Heart right ventricle (tissue), 16 donors: Measurements from ENCODE around the gene LDAH. TPM values are rescaled to one million over a fixed set of nuclear protein-coding genes. Genes with fewer than 3 reads are reported as not detected.

Experiments used
- ATAC-seq, 8 donors: fragments of 200-7000 bp; cut with Tn5 transposase; one replicate each; pipeline ENCODE4 v1.9.1; 2020; ENCODE audit warnings: mild to moderate bottlenecking in 8 of 8, moderate library complexity in 8 of 8, moderate number of reproducible peaks in 1 of 8
- DNase-seq, 2 donors: peaks; one replicate each; pipeline ENCODE4 v3.0.0-alpha.2; 2020
- H3K27ac ChIP-seq, 10 donors: fragments of 200-600 bp; sonication (generic) in 2 of 10; one replicate each; pipeline versions ENCODE4 v1.5.0 to v1.8.0; 2020 to 2022; ENCODE audit warnings: mild to moderate bottlenecking in 3 of 10
- H3K27me3 ChIP-seq, 7 donors: fragments of 200-600 bp; one replicate each; pipeline ENCODE4 v1.8.0; 2021 to 2022; ENCODE audit warnings: mild to moderate bottlenecking in 2 of 7
- H3K36me3 ChIP-seq, 9 donors: fragments of 200-600 bp; sonication (generic) in 1 of 9; one replicate each; pipeline versions ENCODE4 v1.5.0 to v1.8.0; 2020 to 2022; ENCODE audit warnings: mild to moderate bottlenecking in 2 of 9
- H3K4me1 ChIP-seq, 9 donors: fragments of 200-600 bp; sonication (generic) in 1 of 9; one replicate each; pipeline versions ENCODE4 v1.5.0 to v1.8.0; 2020 to 2022; ENCODE audit warnings: mild to moderate bottlenecking in 4 of 9
- H3K4me3 ChIP-seq, 10 donors: fragments of 200-600 bp; sonication (generic) in 2 of 10; one replicate each; pipeline versions ENCODE4 v1.5.0 to v1.8.0; 2020 to 2022; ENCODE audit warnings: mild to moderate bottlenecking in 7 of 10, moderate library complexity in 2 of 10
- H3K9me3 ChIP-seq, 11 donors: fragments of 200-600 bp in 10 of 11; sonication (generic) in 2 of 11; one replicate each; pipeline versions ENCODE4 v1.5.0 to v1.8.0; 2013 to 2022; ENCODE audit warnings: mild to moderate bottlenecking in 2 of 11, control low read depth in 1 of 11, moderate library complexity in 1 of 11
- WGBS, 2 donors: extraction: QIAGEN DNeasy Blood & Tissue Kit; methylation state at CpG; one replicate each; pipeline ENCODE4 v1.1.7; 2013; ENCODE audit warnings: inconsistent platforms in 1 of 2; 5-methylcytosine and 5-hydroxymethylcytosine counted together
- intact Hi-C, 10 donors: fragments of 100-400 bp; cut with DNase I; formaldehyde crosslinking; loops; one replicate each; pipeline versions ENCODE4 v1.11.1 to v1.14.2; 2022
- polyA plus RNA-seq, 2 donors: library from polyadenylated mRNA; stranded (reverse); fragments of 200-250 nt; gene quantifications; one replicate each; pipeline ENCODE4 v1.2.3, GENCODE V29; 2013
- total RNA-seq, 10 donors: library from RNA; stranded (reverse); fragmentation: NEBNext Ultra II Directional in 3 of 10; extraction: Animal tissue kit (Norgen Biotek cat#: 25700) in 3 of 10; gene quantifications; one replicate each; pipeline versions ENCODE4 v1.2.1 to v1.2.4, GENCODE V29; 2021 to 2023
- TF ChIP-seq, protein P1 (sequence below), 9 donors: fragments of 200-600 bp; sonication (generic) in 2 of 9; IDR thresholded peaks; one replicate each; pipeline versions ENCODE4 v1.5.0 to v1.8.0; 2021 to 2022; ENCODE audit warnings: antibody characterized with exemption in 9 of 9, mild to moderate bottlenecking in 5 of 9, moderate library complexity in 1 of 9
- donor health status: Arrhythmogenic right ventricular cardiomyopathy.
- donor health status: ischemic (EF 13 %, LVEDD 7.1; RV severe dilation, severe dysfunction).
- donor health status: healthy with polysubstance abuse.
- donor health status: DM: no; HTN: yes; CAD: no.
- donor health status: DM: no; HTN: no; CAD: no.
- donor health status: ischemic (EF 25% LVEDD 6.9; RV normal size, moderate dysfunction).
- donor health status: ischemic (EF 25% LVEDD 5.7; RV mildly dilated, moderate dysfunction).
- donor health status: healthy.
- donor health status: DM: yes; HTN: yes; CAD: no.
- donor health status: Ischemic cardiomyopathy.
- donor health status: ischemic (EF 35%, LVEDD 5.7; RV mildly dilated, moderate dysfunction).
- donor health status: nonischemic (EF 11% LVEDD 7.7; RV severe dilation, severe dysfunction).
- donor health status: DM: yes; HTN: yes; CAD: no.
- donor health status: PGD.
- donor health status: ischemic (EF 29% LVEDD 5.4; RV normal size, mild dysfunction).
- donor health status: nonischemic (EF 23%, LVEDD 6.1; RV moderate dilation, normal function).

Gene LDAH
- total and polyA plus RNA-seq, 12 donors = 1.5 to 11.3 (median 5.4) TPM

DNA sequence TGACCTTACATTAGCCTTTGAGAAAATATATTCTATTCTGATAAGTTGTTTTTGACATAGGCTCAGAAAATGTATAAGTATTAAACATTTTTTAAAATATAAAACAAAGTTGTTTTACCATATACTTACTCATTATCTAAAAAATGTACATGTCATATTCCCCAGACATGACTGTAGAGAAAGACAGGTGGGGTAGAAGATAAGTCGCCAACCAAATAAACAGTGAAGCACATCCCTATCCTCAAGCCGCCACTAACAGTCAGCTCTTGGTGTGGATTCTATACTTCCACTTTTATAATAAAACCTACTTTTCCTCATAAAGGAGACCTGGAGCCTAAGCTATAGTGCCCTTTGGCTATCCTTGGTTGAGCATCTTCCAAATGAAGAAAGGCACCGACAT lies 129.6 kb downstream of the LDAH start:
- peaks cover 0 to 23% (median 0%) of the 10 kb centered on the region in 9 donors for H3K36me3 ChIP-seq
- TF ChIP-seq, protein P1, sequence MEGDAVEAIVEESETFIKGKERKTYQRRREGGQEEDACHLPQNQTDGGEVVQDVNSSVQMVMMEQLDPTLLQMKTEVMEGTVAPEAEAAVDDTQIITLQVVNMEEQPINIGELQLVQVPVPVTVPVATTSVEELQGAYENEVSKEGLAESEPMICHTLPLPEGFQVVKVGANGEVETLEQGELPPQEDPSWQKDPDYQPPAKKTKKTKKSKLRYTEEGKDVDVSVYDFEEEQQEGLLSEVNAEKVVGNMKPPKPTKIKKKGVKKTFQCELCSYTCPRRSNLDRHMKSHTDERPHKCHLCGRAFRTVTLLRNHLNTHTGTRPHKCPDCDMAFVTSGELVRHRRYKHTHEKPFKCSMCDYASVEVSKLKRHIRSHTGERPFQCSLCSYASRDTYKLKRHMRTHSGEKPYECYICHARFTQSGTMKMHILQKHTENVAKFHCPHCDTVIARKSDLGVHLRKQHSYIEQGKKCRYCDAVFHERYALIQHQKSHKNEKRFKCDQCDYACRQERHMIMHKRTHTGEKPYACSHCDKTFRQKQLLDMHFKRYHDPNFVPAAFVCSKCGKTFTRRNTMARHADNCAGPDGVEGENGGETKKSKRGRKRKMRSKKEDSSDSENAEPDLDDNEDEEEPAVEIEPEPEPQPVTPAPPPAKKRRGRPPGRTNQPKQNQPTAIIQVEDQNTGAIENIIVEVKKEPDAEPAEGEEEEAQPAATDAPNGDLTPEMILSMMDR (IDR thresholded peaks at IDR 0.05) = no peak
- no peak for DNase-seq
- 93% methylated on average over 3 of the region's 3 CpGs for WGBS, 2 donors
- no peak overlapping the region for H3K27ac ChIP-seq
- ATAC-seq = no peak
- intact Hi-C loops = no loop called here
- peaks cover 0 to 4% (median 0%) of the 10 kb centered on the region in 11 donors for H3K9me3 ChIP-seq
- H3K4me3 ChIP-seq = no peak overlapping the region
- H3K27me3 ChIP-seq = no peaks in the 10 kb centered on the region
- H3K4me1 ChIP-seq = peaks cover 0 to under 1% (median 0%) of the 10 kb centered on the region in 9 donors

DNA sequence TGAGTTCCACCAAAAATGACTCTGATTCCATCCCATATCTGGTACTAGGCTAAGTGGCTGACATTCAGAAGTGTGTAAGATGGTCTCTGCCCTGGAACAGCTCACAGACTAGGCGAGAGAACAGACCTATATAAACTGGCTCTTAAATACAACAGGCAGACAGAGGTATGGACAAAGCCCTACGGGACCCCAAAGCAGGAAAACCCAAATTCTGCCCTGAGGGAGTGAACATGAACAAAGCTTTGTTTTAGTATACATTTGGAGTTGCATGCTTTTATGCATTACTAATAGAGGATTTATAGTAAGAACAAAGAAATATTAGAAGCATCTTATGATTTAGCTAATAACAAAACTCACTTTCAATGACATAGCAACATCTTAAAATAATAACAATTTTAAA lies 130.8 kb downstream of the LDAH start:
- no peak overlapping the region for H3K27ac ChIP-seq
- H3K4me1 ChIP-seq = no peaks in the 10 kb centered on the region
- no peaks in the 10 kb centered on the region for H3K27me3 ChIP-seq
- no peak overlapping the region for H3K4me3 ChIP-seq
- TF ChIP-seq, protein P1 (IDR thresholded peaks at IDR 0.05) = no peak
- H3K9me3 ChIP-seq = peaks cover 0 to 4% (median 0%) of the 10 kb centered on the region in 11 donors
- intact Hi-C loops = no loop called here
- no peak for DNase-seq
- peaks cover 0 to 28% (median 0%) of the 10 kb centered on the region in 9 donors for H3K36me3 ChIP-seq
- no peak for ATAC-seq
- 92 to 94% methylated on average over 2 of the region's 2 CpGs for WGBS, 2 donors

DNA sequence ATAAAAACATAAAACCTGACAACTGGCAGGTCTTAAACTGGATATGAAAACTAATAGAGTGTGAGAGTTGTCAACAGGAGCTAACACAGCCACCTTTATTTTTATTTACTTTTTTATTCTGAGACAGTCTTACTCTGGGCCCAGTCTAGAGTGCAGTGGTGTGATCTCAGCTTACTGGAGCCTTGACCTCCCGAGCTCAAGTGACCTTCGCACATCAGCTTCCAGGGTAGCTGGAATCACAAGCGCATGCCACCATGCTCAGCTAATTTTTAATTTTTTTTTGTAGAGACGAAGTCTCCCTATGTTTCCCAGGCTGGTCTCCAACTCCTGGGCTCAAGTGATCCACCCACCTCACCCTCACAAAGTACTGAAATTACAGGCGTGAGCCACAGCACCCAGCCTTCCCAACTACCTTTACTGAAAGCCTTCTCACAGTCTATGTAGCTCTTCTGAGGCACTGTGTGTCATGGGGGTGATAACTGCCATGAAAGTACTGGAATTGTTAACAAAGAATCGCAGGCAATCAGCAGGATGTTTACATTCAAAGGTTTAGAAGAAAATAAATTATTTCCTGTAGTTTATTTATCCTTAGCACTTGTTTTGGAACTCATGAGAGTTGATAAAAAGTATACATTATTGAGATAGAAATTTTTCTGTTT lies 131.7 kb downstream of the LDAH start:
- H3K9me3 ChIP-seq = peaks cover 0 to 4% (median 0%) of the 10 kb centered on the region in 11 donors
- H3K4me1 ChIP-seq = no peaks in the 10 kb centered on the region
- H3K27me3 ChIP-seq = no peaks in the 10 kb centered on the region
- 88 to 91% methylated on average over 6 of the region's 6 CpGs for WGBS, 2 donors
- H3K36me3 ChIP-seq = peaks cover 0 to 37% (median 2%) of the 10 kb centered on the region in 9 donors
- DNase-seq (no peak), ATAC-seq (no peak)
- H3K4me3 ChIP-seq = no peak overlapping the region
- no peak overlapping the region for H3K27ac ChIP-seq
- intact Hi-C loops = no loop called here
- TF ChIP-seq, protein P1 (IDR thresholded peaks at IDR 0.05) = no peak

DNA sequence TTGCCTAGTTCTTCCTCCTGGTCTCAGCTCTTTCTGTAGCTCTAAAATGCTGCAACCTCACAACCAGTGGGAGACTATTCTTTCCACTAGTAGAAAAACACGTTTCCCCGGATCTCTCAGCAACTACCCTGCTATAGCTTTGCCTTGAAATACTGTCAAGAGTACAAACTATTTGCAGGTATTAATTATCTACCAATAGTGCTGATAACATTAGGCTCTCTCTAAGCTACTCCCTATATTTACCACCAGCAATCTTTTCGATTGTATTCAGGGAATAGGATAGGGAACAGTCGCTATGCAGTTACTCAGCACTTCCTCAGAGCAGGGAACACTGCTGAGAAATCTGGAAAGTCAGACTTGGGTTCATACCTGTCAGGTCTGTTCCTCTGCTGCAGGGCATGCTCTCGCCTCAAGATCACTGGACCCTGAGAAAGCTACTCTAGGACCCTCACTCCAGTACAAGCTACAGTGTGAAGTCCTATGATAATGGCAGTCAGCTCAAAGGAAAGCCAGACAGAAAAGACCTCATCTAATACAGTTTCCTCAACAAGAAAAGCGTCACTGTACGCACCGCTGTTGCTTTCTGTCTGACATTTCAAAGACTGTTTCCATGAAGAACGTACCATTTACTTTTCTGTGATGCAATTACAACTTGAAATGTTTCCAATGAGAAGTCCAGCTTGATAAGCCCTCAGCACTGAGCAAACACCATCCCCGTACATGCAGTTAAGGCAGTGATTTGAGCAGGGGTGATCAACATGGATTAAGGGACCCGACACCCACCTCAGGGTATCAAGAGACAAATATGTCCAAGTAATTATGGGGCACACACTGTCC lies 133.3 kb downstream of the LDAH start:
- no peak for ATAC-seq
- Histone ChIP-seq H3K27me3 (no peaks in the 10 kb centered on the region), H3K4me1 (no peaks in the 10 kb centered on the region), H3K36me3 (peaks cover 0 to 52% (median 8%) of the 10 kb centered on the region in 9 donors), H3K27ac (no peak overlapping the region), H3K9me3 (peaks cover 0 to 4% (median 0%) of the 10 kb centered on the region in 11 donors), H3K4me3 (no peak overlapping the region)
- DNase-seq = no peak
- intact Hi-C loops = no loop called here
- 88 to 94% methylated on average over 11 of the region's 11 CpGs for WGBS, 2 donors
- TF ChIP-seq, protein P1 (IDR thresholded peaks at IDR 0.05) = no peak
